HCT116 (cell line): ENCODE measurements around the gene RIPOR3.

Source experiments
- EZH2 ChIP-seq: fragments of 200-600 bp; sonication (generic); IDR thresholded peaks from 2 replicates; pipeline ENCODE4 v1.6.1; 2017; ENCODE audit warnings: antibody characterized with exemption, mixed run types
- JUND ChIP-seq: IDR thresholded peaks from 2 replicates; pipeline ENCODE4 v1.6.1; 2012
- POLR2A ChIP-seq: IDR thresholded peaks from 2 replicates; pipeline ENCODE4 v1.7.0; 2011; ENCODE audit warnings: borderline replicate concordance; ENCODE audit not compliant: insufficient read depth, insufficient read length; ENCODE audit errors: extremely low read depth
- YY1 ChIP-seq: IDR thresholded peaks from 2 replicates; pipeline ENCODE4 v1.6.1; 2011; ENCODE audit warnings: low read length, low read depth, moderate library complexity, mild to moderate bottlenecking; ENCODE audit not compliant: insufficient replicate concordance; ENCODE audit errors: extremely low read depth
- ZBTB33 ChIP-seq: IDR thresholded peaks from 2 replicates; pipeline ENCODE4 v1.6.1; 2011; ENCODE audit warnings: mild to moderate bottlenecking, low read length, moderate library complexity; ENCODE audit not compliant: insufficient replicate concordance; ENCODE audit errors: extremely low read depth
- ZFX ChIP-seq: fragments of 450-650 bp; IDR thresholded peaks from 2 replicates; pipeline ENCODE4 v1.6.1; 2017
- ZNF274 ChIP-seq: fragments of 200-500 bp; sonication (Bioruptor generic); IDR thresholded peaks from 2 replicates; pipeline ENCODE4 v1.6.1; 2014; ENCODE audit warnings: mild to moderate bottlenecking, low read depth, low read length, inconsistent platforms
- TF ChIP-seq, protein P1 (sequence below): IDR thresholded peaks from 2 replicates; pipeline ENCODE4 v1.6.1; 2012; ENCODE audit warnings: low read depth
- TF ChIP-seq, protein P2 (sequence below), 3 experiments: fragments of 200-600 bp in 1 of 3; sonication (generic) in 1 of 3; IDR thresholded peaks in 2 of 3; conservative IDR thresholded peaks in 1 of 3; 2 replicates each; pipeline ENCODE4 v1.5.1; 2012 to 2017; ENCODE audit warnings: low read depth in 2 of 3, low read length in 2 of 3, antibody characterized with exemption in 1 of 3, borderline replicate concordance in 1 of 3, control low read depth in 1 of 3, mild to moderate bottlenecking in 1 of 3, mixed read lengths in 1 of 3, mixed run types in 1 of 3, moderate library complexity in 1 of 3; ENCODE audit not compliant: insufficient read depth in 1 of 3

GRCh38 chr20:50673466-50674137 is 17.7 kb downstream of the RIPOR3 start:
- TF ChIP-seq ZNF274 (no peak), ZBTB33 (no peak), ZFX (no peak), POLR2A (no peak), YY1 (no peak), EZH2 (no peak), JUND (no peak)
- TF ChIP-seq, protein P1, sequence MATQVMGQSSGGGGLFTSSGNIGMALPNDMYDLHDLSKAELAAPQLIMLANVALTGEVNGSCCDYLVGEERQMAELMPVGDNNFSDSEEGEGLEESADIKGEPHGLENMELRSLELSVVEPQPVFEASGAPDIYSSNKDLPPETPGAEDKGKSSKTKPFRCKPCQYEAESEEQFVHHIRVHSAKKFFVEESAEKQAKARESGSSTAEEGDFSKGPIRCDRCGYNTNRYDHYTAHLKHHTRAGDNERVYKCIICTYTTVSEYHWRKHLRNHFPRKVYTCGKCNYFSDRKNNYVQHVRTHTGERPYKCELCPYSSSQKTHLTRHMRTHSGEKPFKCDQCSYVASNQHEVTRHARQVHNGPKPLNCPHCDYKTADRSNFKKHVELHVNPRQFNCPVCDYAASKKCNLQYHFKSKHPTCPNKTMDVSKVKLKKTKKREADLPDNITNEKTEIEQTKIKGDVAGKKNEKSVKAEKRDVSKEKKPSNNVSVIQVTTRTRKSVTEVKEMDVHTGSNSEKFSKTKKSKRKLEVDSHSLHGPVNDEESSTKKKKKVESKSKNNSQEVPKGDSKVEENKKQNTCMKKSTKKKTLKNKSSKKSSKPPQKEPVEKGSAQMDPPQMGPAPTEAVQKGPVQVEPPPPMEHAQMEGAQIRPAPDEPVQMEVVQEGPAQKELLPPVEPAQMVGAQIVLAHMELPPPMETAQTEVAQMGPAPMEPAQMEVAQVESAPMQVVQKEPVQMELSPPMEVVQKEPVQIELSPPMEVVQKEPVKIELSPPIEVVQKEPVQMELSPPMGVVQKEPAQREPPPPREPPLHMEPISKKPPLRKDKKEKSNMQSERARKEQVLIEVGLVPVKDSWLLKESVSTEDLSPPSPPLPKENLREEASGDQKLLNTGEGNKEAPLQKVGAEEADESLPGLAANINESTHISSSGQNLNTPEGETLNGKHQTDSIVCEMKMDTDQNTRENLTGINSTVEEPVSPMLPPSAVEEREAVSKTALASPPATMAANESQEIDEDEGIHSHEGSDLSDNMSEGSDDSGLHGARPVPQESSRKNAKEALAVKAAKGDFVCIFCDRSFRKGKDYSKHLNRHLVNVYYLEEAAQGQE, result no peak
- TF ChIP-seq, protein P2, sequence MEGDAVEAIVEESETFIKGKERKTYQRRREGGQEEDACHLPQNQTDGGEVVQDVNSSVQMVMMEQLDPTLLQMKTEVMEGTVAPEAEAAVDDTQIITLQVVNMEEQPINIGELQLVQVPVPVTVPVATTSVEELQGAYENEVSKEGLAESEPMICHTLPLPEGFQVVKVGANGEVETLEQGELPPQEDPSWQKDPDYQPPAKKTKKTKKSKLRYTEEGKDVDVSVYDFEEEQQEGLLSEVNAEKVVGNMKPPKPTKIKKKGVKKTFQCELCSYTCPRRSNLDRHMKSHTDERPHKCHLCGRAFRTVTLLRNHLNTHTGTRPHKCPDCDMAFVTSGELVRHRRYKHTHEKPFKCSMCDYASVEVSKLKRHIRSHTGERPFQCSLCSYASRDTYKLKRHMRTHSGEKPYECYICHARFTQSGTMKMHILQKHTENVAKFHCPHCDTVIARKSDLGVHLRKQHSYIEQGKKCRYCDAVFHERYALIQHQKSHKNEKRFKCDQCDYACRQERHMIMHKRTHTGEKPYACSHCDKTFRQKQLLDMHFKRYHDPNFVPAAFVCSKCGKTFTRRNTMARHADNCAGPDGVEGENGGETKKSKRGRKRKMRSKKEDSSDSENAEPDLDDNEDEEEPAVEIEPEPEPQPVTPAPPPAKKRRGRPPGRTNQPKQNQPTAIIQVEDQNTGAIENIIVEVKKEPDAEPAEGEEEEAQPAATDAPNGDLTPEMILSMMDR (IDR thresholded peaks at IDR 0.05 in 2 of 3, conservative IDR thresholded peaks at IDR 0.05 in 1 of 3; ENCODE audit: borderline replicate concordance in 1 of 3, insufficient read depth in 1 of 3, low read depth in 2 of 3, low read length in 2 of 3), result no peak
